GM21717 (cell line): ENCODE data around the gene NID2.

Experiments used
- ATAC-seq: cut with Tn5 transposase; IDR thresholded peaks from one replicate; pipeline ENCODE4 v1.9.1; 2021; ENCODE audit warnings: mild to moderate bottlenecking, moderate library complexity; ENCODE audit not compliant: unreplicated experiment

The NID2 gene

GRCh38 chr14:52032204-52032801 lies 36.6 kb downstream of the NID2 start:
- no peak for ATAC-seq

GRCh38 chr14:52031781-52032180 lies 37.1 kb downstream of the NID2 start:
- ATAC-seq = no peak

DNA sequence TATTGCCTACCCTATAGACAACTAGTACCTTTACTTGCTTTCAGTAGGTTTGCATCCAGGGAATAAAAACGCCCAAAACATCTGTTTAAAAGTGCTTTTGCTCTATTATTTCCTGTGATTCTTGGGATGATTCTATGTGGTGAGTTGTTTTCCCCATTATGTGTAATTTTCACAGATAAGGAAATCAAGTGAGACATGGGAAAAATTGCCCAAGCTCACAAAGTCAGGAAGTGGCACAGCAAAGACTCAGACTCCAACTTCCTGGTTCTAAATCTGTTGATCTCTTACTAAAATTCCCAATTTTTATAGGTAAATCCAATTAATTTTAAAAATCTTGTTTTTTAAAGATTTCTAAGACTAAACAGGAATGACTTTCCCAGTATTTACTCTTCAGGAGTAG lies 39.0 kb downstream of the NID2 start:
- no peak for ATAC-seq

- ATAC-seq = no peak
Observed at GRCh38 chr14:52026901-52027300, 42.0 kb downstream of the NID2 start.

DNA sequence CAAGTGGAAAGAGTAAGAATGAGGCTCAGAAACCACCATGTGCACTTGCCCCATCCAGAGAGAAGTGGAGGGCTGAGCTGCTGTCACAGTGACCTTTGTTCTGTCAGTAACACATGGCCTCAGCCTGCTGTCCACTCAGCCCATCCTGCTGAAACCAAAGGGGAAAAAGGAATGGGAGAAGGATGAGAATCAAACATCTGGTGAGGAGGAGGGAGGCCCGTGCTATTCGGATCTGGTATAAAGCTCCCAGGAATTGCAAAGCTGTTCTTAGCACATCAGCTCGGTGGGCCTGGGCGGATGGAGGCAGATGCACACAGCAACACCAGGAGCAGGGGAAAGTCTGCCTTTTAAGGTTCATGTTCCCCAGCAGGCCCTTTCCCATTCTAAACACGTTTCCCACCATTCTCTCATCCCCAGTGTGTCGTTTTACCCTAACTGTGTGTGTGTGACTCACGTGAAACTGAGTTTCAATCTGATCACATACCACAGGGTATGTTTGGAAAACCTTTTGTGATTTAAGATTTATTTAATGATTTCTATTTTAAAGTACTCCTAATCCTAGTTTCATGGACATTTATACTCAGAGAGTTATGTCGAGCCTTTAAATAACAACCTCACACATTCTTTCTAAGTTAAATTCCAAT lies 42.7 kb downstream of the NID2 start:
- ATAC-seq = no peak

DNA sequence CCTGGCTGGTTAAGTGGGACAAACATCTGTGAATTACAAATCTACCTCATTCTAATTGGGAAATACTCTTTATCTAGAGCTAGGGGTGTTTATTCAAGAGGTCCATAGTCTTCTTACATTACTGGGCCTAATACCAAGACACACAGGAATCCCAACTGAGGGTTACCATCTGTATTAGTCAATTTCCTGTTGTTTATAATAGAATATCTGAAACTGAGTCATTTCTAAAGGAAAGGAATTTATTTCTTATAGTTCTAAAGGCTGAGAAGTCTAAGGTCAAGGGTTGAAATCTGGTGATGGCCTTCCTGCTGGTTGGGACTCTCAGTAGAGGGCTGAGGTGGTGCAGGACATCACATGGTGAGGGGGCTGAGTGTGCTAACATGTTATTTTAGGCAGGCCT lies 43.5 kb downstream of the NID2 start:
- ATAC-seq = no peak

GRCh38 chr14:52023518-52023917 lies 45.3 kb downstream of the NID2 start:
- ATAC-seq = no peak

GRCh38 chr14:52021957-52022600 lies 46.8 kb downstream of the NID2 start:
- peak; percentile 80 for ATAC-seq

GRCh38 chr14:52020866-52021717 lies 47.8 kb downstream of the NID2 start:
- ATAC-seq = no peak

DNA sequence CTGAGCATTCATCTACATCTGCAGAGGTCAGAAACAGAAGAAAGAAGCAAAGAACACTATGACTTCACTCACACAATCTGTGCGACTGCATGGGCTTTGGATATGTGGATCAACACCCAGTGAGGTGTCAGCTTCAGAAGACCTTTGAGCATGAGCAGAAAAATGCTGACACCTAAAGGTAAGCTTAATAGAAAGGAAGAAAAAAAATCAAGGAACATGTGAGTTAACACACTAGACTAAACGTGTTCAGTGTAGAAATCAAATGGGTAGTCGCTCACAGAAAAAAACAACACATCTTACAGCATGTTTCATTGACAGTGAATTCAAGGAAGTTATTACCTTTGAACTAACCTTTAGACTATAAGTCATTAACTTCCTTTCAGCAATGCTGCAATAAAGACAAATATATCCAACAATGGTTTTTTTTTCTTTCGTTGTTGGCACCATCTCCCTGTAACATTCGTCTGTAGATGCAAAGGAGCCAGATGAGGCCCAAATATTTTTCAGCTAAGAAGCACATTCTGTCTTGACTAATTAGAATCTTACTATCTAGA lies 48.6 kb downstream of the NID2 start:
- no peak for ATAC-seq

DNA sequence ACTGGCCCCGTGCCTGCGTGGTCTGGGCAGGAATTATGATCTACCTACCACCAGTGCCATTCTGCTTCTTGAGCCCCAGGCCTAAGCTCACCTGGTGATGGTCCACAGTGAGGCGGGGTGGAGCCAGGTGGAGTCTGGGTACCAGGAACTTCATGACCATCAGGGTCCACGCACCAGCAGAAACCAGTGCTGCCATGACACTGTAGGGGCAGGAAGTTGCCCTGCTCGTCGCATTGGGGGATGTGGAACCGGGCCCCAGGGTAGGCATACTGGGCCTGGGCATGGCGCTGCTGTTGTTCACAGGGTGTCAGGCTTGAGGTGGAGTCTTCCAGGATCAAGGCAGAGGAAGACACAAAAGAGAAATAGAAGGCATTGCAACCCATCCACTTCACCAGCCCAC lies 49.9 kb downstream of the NID2 start:
- ATAC-seq = no peak

- no peak for ATAC-seq
Observed at GRCh38 chr14:52018252-52018651, 50.6 kb downstream of the NID2 start.

- ATAC-seq = no peak
Observed at GRCh38 chr14:52015411-52016030, 53.3 kb downstream of the NID2 start.

GRCh38 chr14:52014601-52015267 lies 54.1 kb downstream of the NID2 start:
- ATAC-seq = no peak

DNA sequence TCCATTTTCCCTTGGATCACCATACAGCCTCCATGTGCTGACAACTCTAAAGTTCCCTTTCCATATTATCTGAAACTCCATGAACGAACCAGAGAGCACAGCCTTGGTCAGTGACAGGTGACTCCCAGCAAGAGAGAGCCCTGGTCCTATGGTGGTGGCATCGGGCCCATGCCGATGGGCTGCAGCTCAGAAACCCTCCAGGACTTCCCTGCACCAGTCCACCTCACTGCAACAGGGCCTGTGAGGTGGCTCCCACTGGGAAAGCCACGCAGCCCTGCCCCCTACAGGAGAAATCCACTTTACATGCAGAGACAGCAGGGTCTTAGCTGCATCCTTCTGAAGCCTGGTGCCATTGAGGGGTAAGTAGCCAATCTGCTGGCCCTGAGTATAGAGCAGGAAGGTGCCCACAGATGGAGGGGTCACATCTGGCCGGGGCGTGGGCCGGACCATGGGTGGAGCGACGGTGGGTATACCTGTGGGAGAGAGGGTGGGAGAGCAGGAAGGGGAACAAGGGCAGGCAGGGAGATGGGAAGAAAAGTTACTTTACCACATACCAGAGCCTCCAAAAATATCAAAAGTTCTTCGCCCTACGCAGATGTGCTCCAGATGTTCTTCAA lies 54.8 kb downstream of the NID2 start:
- ATAC-seq = no peak

- no peak for ATAC-seq
Observed at GRCh38 chr14:52012635-52013034, 56.2 kb downstream of the NID2 start.

- no peak for ATAC-seq
Observed at GRCh38 chr14:52011523-52011922, 57.3 kb downstream of the NID2 start.

- ATAC-seq = no peak
Observed at GRCh38 chr14:52010173-52010693, 58.6 kb downstream of the NID2 start.

DNA sequence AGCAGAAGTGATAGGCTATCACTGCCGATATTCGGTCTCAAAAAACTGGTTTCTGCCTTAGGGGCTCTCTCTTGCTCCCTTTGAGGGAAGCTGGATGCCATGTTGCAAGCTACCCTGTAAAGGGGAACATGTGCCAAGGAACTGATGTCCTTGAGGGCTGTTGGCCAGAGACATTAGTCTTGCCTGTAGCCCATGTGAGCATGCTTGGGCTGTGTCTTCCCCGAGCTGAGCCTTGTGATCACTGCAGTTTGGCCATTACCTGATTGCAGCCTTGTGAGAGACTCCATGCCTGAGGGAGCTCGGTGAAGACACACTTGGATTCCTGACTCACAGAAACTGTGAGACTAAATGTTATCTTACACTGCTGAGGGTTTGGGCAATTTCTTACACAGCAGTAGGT lies 60.7 kb downstream of the NID2 start:
- no peak for ATAC-seq

DNA sequence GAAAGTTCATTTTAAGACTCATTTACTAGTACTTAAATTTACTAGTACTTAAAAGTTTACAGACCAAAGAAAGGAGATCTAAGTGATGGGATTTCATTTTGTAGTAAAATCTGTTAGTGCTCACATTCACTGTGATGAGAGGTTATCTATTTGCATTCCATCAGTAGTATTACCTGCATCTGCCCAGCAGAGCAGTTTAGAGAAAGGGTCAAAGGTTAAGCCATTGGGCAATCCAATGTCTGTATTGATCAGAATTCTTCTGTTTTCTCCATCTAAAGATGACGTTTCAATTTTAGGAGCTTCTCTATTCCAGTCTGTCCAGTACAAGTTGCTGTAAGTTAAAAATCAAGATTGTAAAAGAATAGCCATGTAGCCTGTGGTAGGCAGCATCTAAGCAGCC lies 61.2 kb downstream of the NID2 start:
- no peak for ATAC-seq
